ENCODE data around the gene NDUFB7. TPM values are rescaled to one million over a fixed set of nuclear protein-coding genes. Genes with fewer than 3 reads are reported as not detected.
A peak's percentile ranks its signal among the peaks of the same experiment; 100 is the strongest.

Gene NDUFB7
- total and polyA plus RNA-seq, 2 of the 8 experiments (the other 6 are each of a cell fraction or from before 2014, with no cell fraction given) = 151 to 740 TPM

- no peak overlapping the region for H2BK5ac ChIP-seq (ENCODE audit: low read depth, low read length)
- no peaks in the 10 kb centered on the region for H3K23me2 ChIP-seq (ENCODE audit: low read depth, low read length)
- POLR2A ChIA-PET (ENCODE audit: partially characterized antibody) = no interaction called here
- no peaks in the 10 kb centered on the region for H3K36me3 ChIP-seq (ENCODE audit: control insufficient read depth in 2 of 4, insufficient read depth in 4 of 4, low read length in 3 of 4)
- CTCF ChIA-PET (ENCODE audit: partially characterized antibody) = interaction anchor here (10.8 kb wide), 1 partner anchor 109 kb away, joined by 149 read pairs; the partner anchor contains the start of gene ZNF333
- H4K20me1 ChIP-seq (replicated peaks in 1 of 2; ENCODE audit: control insufficient read depth in 1 of 2, insufficient read depth in 2 of 2, low read length in 2 of 2) = no peaks in the 10 kb centered on the region
- no peak overlapping the region for H3K9ac ChIP-seq (replicated peaks in 1 of 4; ENCODE audit: extremely low read depth in 1 of 4, low read depth in 3 of 4, low read length in 3 of 4)
- FAIRE-seq (no peak), DNase-seq (ENCODE audit: low read depth in 1 of 2, low spot score in 2 of 2) (no peak)
- no peak overlapping the region for H3K4me2 ChIP-seq (ENCODE audit: insufficient read depth in 1 of 2, low read depth in 2 of 2, low read length in 2 of 2)
- H2AK5ac ChIP-seq (ENCODE audit: low read depth, low read length) = no peak overlapping the region
- no peak overlapping the region for H3K14ac ChIP-seq (ENCODE audit: insufficient read length)
- H3K56ac ChIP-seq (replicated peaks; ENCODE audit: insufficient read length, low read depth, low read length) = no peak overlapping the region
- H3K4me1 ChIP-seq (replicated peaks in 1 of 4; ENCODE audit: control insufficient read depth in 3 of 4, insufficient read depth in 4 of 4, low read length in 3 of 4) = no peaks in the 10 kb centered on the region
- 62% methylated on average over 6 of the region's 6 CpGs; no CpG with 5 or more reads in 1 of the 2 experiments for WGBS, 2 experiments (ENCODE audit: extremely low coverage in 1 of 2, insufficient coverage in 1 of 2, insufficient read length in 1 of 2, insufficient replicate concordance in 2 of 2, low coverage in 1 of 2, low lambda C conversion rate in 2 of 2, missing lambda C conversion rate in 1 of 2)
- no peak overlapping the region for H3K18ac ChIP-seq (ENCODE audit: extremely low read depth, low read length)
- no peaks in the 10 kb centered on the region for H3K79me2 ChIP-seq (ENCODE audit: control insufficient read depth in 1 of 2, insufficient read depth in 2 of 2, low read length in 2 of 2)
- H4K5ac ChIP-seq (ENCODE audit: insufficient read length, low read depth, low read length) = no peak overlapping the region
- H2BK20ac ChIP-seq (ENCODE audit: low read length) = no peak overlapping the region
- no peaks in the 10 kb centered on the region; a peak in 1 of 4 replicates for H3K9me3 ChIP-seq (ENCODE audit: insufficient read depth in 2 of 2, low read depth in 1 of 2, low read length in 1 of 2)
- H3K27me3 ChIP-seq (replicated peaks in 1 of 4; ENCODE audit: control insufficient read depth in 3 of 4, extremely low read depth in 1 of 4, insufficient read depth in 3 of 4, low read length in 3 of 4) = no peaks in the 10 kb centered on the region
- TF ChIP-seq EZH2 (IDR thresholded peaks at IDR 0.05; ENCODE audit: low read depth, low read length, severe bottlenecking) (no peak), KDM1A (IDR thresholded peaks at IDR 0.05; ENCODE audit: borderline replicate concordance, low read length) (0 out of 2 replicates have a peak, but pooled peaks have one; percentile 16)
- peak overlapping the region; percentile 80; the same call in 1 of the 2 replicates for H4K8ac ChIP-seq (ENCODE audit: extremely low read depth, insufficient read depth, low read length)
- H2AFZ ChIP-seq (ENCODE audit: low read length) = no peak overlapping the region; the same call in 1 of the 2 replicates
- H3K79me1 ChIP-seq (ENCODE audit: low read depth, low read length) = no peaks in the 10 kb centered on the region
- no peak overlapping the region for H3K27ac ChIP-seq (ENCODE audit: low read depth, low read length)
- H3K4ac ChIP-seq (replicated peaks; ENCODE audit: insufficient read length, low read depth, low read length) = no peak overlapping the region
- H4K91ac ChIP-seq (replicated peaks; ENCODE audit: insufficient read length, low read length) = no peak overlapping the region
- H2BK15ac ChIP-seq (ENCODE audit: low read length) = no peak overlapping the region
- no peak overlapping the region for H3K23ac ChIP-seq (ENCODE audit: insufficient read length)
- no peak overlapping the region for H2BK120ac ChIP-seq (replicated peaks; ENCODE audit: low read depth, low read length)
- H3K4me3 ChIP-seq (ENCODE audit: extremely low read depth in 1 of 4, insufficient read depth in 2 of 4, low read depth in 3 of 4, low read length in 4 of 4) = no peak overlapping the region
- H2BK12ac ChIP-seq (ENCODE audit: low read depth, low read length) = no peak overlapping the region
Observed at GRCh38 chr19:14577885-14578427, 6.1 kb upstream of the NDUFB7 start.

Measured in H1 (cell line).